ENCODE measurements around the gene ADAMTS8. TPM values are rescaled to one million over a fixed set of nuclear protein-coding genes. Genes with fewer than 3 reads are reported as not detected.

ADAMTS8 gene
- total and polyA plus RNA-seq, 11 donors, result 0.12 to 2.8 (median 0.87) TPM

GRCh38 chr11:130391711-130392110, 36.7 kb downstream of the ADAMTS8 start:
- DNase-seq (no peak), ATAC-seq (no peak)
- no peak overlapping the region for H3K4me3 ChIP-seq
- H3K4me1 ChIP-seq, result peaks cover 0 to 14% (median 9%) of the 10 kb centered on the region in 12 donors
- no peaks in the 10 kb centered on the region for H3K9me3 ChIP-seq
- peak overlapping the region in 1 of 12 donors; percentile 60 for H3K27ac ChIP-seq
- H3K27me3 ChIP-seq, result no peaks in the 10 kb centered on the region
- intact Hi-C loops (cut with DNase I), result loop anchor here in 2 of 10 donors (5.0 kb wide), 1 partner anchor 36 kb away; the partner anchor contains the start of gene ADAMTS8 (in 2 of the 2)
- no peaks in the 10 kb centered on the region for H3K36me3 ChIP-seq
- 87 to 91% (median 90%) methylated on average over 8 of the region's 8 CpGs for WGBS, 4 donors
- TF ChIP-seq POLR2A (IDR thresholded peaks at IDR 0.05) (no peak), CTCF (IDR thresholded peaks at IDR 0.05) (no peak)

- intact Hi-C loops (cut with DNase I), result loop anchor here in 2 of 10 donors (5.0 kb wide), 1 partner anchor 37 kb away; the partner anchor contains the start of gene ADAMTS8 (in 2 of the 2)
- TF ChIP-seq POLR2A (IDR thresholded peaks at IDR 0.05), result no peak
- TF ChIP-seq CTCF (IDR thresholded peaks at IDR 0.05), result peak in 8 of 12 donors; percentile 29 to 59 (median 44)
- peak overlapping the region in 1 of 12 donors; percentile 60 for H3K27ac ChIP-seq
- 41 to 51% (median 48%) methylated on average over 12 of the region's 12 CpGs for WGBS, 4 donors
- peaks cover 0 to 14% (median 9%) of the 10 kb centered on the region in 12 donors for H3K4me1 ChIP-seq
- peak in 3 of 4 donors; percentile 43 to 77 (median 68) for ATAC-seq
- no peak overlapping the region for H3K4me3 ChIP-seq
- no peak for DNase-seq
- H3K27me3 ChIP-seq, result no peaks in the 10 kb centered on the region
- no peaks in the 10 kb centered on the region for H3K9me3 ChIP-seq
- H3K36me3 ChIP-seq, result no peaks in the 10 kb centered on the region
Measured at GRCh38 chr11:130390071-130390758, 38.2 kb downstream of the ADAMTS8 start.

GRCh38 chr11:130389335-130389935, 39.0 kb downstream of the ADAMTS8 start:
- H3K4me3 ChIP-seq, result peak overlapping the region in 8 of 12 donors; percentile 26 to 42 (median 30)
- TF ChIP-seq POLR2A (IDR thresholded peaks at IDR 0.05) (no peak), CTCF (IDR thresholded peaks at IDR 0.05) (no peak)
- peaks cover 0 to 14% (median 9%) of the 10 kb centered on the region in 12 donors for H3K4me1 ChIP-seq
- DNase-seq, result peak in 4 of 5 donors; percentile 57 to 62 (median 60)
- H3K36me3 ChIP-seq, result no peaks in the 10 kb centered on the region
- no peaks in the 10 kb centered on the region for H3K27me3 ChIP-seq
- peak; percentile 46 to 75 (median 55) for ATAC-seq
- peak overlapping the region in 9 of 12 donors; percentile 20 to 68 (median 43) for H3K27ac ChIP-seq
- H3K9me3 ChIP-seq, result no peaks in the 10 kb centered on the region
- intact Hi-C loops (cut with DNase I), result loop anchor here in 4 of 10 donors (5.0 to 10.0 kb wide), 2 partner anchors 67 to 175 kb away; no protein-coding TSS in a partner anchor
- WGBS, 4 donors, result 46 to 51% (median 47%) methylated on average over 16 of the region's 16 CpGs

Data from heart left ventricle (tissue), 16 donors.